Measurements from ENCODE around the gene DAGLA. TPM values are rescaled to one million over a fixed set of nuclear protein-coding genes. Genes with fewer than 3 reads are reported as not detected.

Gene DAGLA
- total RNA-seq, 4 donors from 2014 or later: 1.5 to 4.9 (median 3.8) TPM

DNA sequence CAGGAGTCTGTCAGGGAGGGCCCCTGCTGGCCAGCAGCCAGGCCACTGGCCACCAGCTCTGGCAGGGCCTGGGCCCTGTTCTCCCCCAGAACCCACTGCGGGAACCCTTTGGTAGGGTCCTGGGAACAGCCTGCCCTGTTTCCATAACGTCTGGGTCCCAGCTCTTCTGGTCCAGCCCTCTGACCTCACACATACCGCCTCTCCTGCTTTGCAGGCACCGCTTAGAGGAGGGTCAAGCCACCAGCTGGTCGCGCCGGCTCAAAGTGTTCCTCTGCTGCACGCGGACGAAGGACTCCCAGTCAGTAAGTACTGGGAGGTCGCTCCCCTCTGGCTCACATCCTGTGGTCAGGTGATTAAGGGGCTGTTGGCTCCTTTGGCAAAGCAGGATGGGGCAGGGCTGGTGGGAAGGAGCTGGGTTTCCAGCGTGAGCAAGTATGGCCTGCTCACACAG is 45.6 kb downstream of the DAGLA start:
- Histone ChIP-seq H3K4me1 (peaks cover 0 to 32% (median 13%) of the 10 kb centered on the region in 4 donors), H3K36me3 (peaks cover 0 to 71% (median 30%) of the 10 kb centered on the region in 4 donors), H3K9me3 (no peaks in the 10 kb centered on the region), H3K27ac (replicated peaks in 1 of 4) (no peak overlapping the region), H3K4me3 (no peak overlapping the region), H3K27me3 (no peaks in the 10 kb centered on the region)
- 69% methylated on average over 12 of the region's 12 CpGs for WGBS
- DNase-seq (ENCODE audit: extremely low spot score): no peak
- intact Hi-C loops (cut with DNase I): no loop called here
- TF ChIP-seq, protein P1, sequence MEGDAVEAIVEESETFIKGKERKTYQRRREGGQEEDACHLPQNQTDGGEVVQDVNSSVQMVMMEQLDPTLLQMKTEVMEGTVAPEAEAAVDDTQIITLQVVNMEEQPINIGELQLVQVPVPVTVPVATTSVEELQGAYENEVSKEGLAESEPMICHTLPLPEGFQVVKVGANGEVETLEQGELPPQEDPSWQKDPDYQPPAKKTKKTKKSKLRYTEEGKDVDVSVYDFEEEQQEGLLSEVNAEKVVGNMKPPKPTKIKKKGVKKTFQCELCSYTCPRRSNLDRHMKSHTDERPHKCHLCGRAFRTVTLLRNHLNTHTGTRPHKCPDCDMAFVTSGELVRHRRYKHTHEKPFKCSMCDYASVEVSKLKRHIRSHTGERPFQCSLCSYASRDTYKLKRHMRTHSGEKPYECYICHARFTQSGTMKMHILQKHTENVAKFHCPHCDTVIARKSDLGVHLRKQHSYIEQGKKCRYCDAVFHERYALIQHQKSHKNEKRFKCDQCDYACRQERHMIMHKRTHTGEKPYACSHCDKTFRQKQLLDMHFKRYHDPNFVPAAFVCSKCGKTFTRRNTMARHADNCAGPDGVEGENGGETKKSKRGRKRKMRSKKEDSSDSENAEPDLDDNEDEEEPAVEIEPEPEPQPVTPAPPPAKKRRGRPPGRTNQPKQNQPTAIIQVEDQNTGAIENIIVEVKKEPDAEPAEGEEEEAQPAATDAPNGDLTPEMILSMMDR (IDR thresholded peaks at IDR 0.05): no peak

GRCh38 chr11:61726775-61727174 is 46.6 kb downstream of the DAGLA start:
- H3K36me3 ChIP-seq: peaks cover 0 to 70% (median 30%) of the 10 kb centered on the region in 4 donors
- no peaks in the 10 kb centered on the region for H3K27me3 ChIP-seq
- intact Hi-C loops (cut with DNase I): no loop called here
- H3K27ac ChIP-seq (replicated peaks in 1 of 4): no peak overlapping the region
- H3K4me3 ChIP-seq: no peak overlapping the region
- no peak for DNase-seq (ENCODE audit: extremely low spot score)
- 88% methylated on average over 5 of the region's 13 CpGs for WGBS
- TF ChIP-seq, protein P1 (IDR thresholded peaks at IDR 0.05): no peak
- no peak for TF ChIP-seq EP300 (IDR thresholded peaks at IDR 0.05)
- TF ChIP-seq POLR2A (IDR thresholded peaks at IDR 0.05; ENCODE audit: low read depth): no peak
- TF ChIP-seq POLR2AphosphoS5 (IDR thresholded peaks at IDR 0.05): no peak
- peaks cover 0 to 39% (median 21%) of the 10 kb centered on the region in 4 donors for H3K4me1 ChIP-seq
- no peaks in the 10 kb centered on the region for H3K9me3 ChIP-seq

- peaks cover 0 to 46% (median 27%) of the 10 kb centered on the region in 4 donors for H3K4me1 ChIP-seq
- no CpG with 5 or more reads among the region's 3 CpGs for WGBS
- DNase-seq (ENCODE audit: extremely low spot score): no peak
- intact Hi-C loops (cut with DNase I): no loop called here
- no peaks in the 10 kb centered on the region for H3K27me3 ChIP-seq
- no peaks in the 10 kb centered on the region for H3K9me3 ChIP-seq
- peaks cover 0 to 70% (median 30%) of the 10 kb centered on the region in 4 donors for H3K36me3 ChIP-seq
- H3K4me3 ChIP-seq: no peak overlapping the region
- H3K27ac ChIP-seq (replicated peaks in 1 of 4): peak overlapping the region in 1 of 4 donors; percentile 59
- TF ChIP-seq POLR2AphosphoS5 (IDR thresholded peaks at IDR 0.05): no peak
- TF ChIP-seq POLR2A (IDR thresholded peaks at IDR 0.05; ENCODE audit: low read depth): no peak
- TF ChIP-seq, protein P1 (IDR thresholded peaks at IDR 0.05): no peak
- no peak for TF ChIP-seq EP300 (IDR thresholded peaks at IDR 0.05)
Observed at GRCh38 chr11:61727401-61727811, 47.2 kb downstream of the DAGLA start.

DNA sequence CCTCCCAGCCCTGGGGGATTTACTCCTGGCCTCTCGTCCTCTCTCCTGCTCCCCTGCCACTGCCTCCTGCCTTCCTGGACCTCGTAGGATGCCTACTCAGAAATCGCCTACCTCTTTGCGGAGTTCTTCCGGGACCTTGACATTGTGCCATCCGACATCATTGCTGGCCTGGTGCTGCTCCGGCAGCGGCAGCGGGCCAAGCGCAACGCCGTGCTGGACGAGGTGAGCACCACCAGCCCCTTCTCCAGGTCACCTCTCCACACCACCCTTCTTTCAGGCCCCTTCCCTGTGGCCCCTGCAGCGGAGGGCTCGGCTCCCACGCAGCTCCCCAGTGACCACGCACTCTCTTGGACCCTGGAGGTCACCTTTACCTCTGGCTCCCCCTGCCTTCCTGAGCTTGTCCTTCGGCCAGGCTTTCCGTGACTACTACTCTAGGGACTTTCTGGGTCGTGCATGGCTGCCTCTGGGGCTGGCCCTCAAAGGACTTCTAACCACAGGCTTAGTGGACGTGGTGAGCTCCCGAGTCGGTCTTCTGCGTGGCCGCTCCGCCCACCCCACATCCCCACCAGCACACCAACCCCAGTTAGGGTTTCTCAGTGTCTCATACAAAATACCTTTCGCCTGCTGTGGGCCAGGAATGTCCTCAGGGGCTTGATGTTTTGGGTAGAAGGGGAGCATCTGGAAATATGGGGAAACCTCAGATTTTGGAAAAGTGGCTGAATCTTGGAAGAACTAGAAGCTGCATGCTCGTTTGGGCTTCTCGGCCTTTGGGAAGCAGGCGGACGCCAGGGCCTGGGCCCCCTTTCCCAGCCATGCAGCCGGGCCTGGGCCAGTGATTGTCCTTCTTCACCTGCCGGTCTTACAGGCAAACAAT is 48.1 kb downstream of the DAGLA start:
- 89% methylated on average over 30 of the region's 33 CpGs for WGBS
- Histone ChIP-seq H3K36me3 (peaks cover 0 to 62% (median 26%) of the 10 kb centered on the region in 4 donors), H3K4me1 (peaks cover 0 to 55% (median 36%) of the 10 kb centered on the region in 4 donors), H3K27ac (replicated peaks in 1 of 4) (peak overlapping the region in 1 of 4 donors; percentile 59), H3K9me3 (no peaks in the 10 kb centered on the region), H3K27me3 (no peaks in the 10 kb centered on the region), H3K4me3 (no peak overlapping the region)
- DNase-seq (ENCODE audit: extremely low spot score): no peak
- no peak for TF ChIP-seq POLR2A (IDR thresholded peaks at IDR 0.05; ENCODE audit: low read depth)
- TF ChIP-seq, protein P1 (IDR thresholded peaks at IDR 0.05): no peak
- no peak for TF ChIP-seq EP300 (IDR thresholded peaks at IDR 0.05)
- TF ChIP-seq POLR2AphosphoS5 (IDR thresholded peaks at IDR 0.05): no peak
- intact Hi-C loops (cut with DNase I): no loop called here
